ENCODE data around the gene RHOH.

RHOH gene

DNA sequence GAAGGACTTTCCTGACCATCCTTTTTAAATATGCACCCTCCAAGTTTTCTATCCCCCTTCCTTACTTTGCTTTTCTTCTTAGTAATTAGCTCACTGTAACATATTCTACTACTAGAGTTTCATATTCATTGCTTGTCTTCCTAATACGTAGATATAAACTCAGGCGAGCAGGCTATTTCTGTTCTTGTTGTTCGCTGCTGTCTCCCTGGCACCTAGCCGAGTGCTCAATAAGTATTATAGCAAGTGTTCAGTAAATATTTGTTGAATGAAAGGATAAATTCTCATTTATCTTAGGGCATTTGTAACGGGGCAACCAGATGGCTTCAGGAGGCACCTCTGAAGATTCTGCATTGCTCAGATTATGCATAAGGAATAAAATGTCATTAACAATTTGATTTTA lies 6.8 kb upstream of the RHOH start:
- no peak for DNase-seq (ENCODE audit: low spot score)

- DNase-seq (ENCODE audit: low spot score), result no peak
These were observed 6.4 kb upstream of the RHOH start for GRCh38 chr4:40190465-40190864.

DNA sequence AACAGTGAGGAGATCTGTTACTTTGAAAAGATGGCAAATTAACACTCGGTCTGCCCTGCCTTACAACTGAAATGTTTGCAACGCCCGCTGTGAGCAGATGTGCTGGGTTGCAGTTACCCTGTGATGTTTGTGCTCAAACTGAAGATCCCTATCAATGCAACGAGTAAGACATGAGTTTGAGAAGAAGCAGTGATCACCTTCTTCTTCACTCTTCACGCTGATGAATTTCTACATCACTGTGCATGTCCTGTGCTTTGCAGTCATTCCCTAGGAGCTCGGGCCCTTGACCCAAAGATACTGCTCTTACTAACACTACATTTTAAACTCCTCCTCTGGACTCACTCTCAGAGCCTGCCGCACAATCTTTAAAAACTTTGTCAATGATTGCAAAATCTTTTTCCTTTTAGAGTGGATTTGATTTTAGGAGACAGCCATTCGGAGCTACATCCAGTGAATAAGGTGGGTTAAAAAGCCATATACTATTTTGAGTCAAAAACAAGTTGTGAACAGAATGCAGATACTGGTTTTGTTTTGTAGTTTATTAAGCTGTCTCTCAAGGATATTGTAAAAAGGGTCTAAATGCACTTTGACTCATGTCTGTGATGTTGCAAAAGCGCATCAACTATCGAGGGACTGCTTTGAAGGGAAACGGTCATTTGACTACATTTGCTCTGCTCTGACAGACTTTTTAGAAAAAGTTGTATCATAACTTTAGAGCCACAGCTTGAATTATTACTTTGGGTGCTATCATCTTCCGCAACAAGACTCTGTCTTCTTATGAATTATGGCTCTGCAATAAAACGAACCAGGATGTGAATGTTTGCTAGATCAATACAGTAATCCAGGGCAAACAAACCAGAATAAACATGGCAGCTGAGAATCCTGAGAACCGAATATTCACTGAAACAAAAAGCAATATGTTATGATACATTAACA lies 5.7 kb upstream of the RHOH start:
- no peak for DNase-seq (ENCODE audit: low spot score)

- no peak for DNase-seq (ENCODE audit: low spot score)
These were observed 4.5 kb upstream of the RHOH start for GRCh38 chr4:40192114-40193015.

DNA sequence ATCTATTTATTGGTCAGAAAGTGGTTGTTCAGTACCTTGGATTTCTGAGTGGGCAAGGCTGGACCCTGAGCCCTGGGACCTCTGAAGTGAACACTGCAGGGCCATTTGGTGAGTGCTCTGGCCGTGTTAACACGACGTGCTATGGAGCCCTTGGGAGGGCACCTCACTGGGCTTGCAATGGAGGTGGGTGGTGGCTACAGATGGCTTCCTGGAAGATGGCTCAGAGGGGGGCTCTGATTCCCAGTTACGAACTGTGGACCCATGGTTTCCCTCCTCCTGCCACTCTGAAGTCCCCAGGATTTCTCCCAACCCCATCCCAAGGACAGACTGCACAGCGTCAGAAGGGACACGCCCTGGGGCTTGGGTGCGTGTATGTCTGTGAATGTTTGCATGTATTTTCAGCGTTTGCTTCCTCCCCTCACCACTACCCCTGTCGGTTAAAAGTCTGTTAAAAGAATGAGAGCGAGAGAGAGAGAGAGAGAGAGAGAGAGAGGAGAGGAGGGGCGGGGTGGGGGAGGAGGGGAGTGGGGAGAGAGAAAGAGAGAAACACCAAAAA lies 3.7 kb upstream of the RHOH start:
- DNase-seq (ENCODE audit: low spot score), result no peak

GRCh38 chr4:40193578-40193977 lies 3.3 kb upstream of the RHOH start:
- no peak for DNase-seq (ENCODE audit: low spot score)

- DNase-seq (ENCODE audit: low spot score), result no peak
These were observed 2.1 kb upstream of the RHOH start for GRCh38 chr4:40194602-40195161.

DNA sequence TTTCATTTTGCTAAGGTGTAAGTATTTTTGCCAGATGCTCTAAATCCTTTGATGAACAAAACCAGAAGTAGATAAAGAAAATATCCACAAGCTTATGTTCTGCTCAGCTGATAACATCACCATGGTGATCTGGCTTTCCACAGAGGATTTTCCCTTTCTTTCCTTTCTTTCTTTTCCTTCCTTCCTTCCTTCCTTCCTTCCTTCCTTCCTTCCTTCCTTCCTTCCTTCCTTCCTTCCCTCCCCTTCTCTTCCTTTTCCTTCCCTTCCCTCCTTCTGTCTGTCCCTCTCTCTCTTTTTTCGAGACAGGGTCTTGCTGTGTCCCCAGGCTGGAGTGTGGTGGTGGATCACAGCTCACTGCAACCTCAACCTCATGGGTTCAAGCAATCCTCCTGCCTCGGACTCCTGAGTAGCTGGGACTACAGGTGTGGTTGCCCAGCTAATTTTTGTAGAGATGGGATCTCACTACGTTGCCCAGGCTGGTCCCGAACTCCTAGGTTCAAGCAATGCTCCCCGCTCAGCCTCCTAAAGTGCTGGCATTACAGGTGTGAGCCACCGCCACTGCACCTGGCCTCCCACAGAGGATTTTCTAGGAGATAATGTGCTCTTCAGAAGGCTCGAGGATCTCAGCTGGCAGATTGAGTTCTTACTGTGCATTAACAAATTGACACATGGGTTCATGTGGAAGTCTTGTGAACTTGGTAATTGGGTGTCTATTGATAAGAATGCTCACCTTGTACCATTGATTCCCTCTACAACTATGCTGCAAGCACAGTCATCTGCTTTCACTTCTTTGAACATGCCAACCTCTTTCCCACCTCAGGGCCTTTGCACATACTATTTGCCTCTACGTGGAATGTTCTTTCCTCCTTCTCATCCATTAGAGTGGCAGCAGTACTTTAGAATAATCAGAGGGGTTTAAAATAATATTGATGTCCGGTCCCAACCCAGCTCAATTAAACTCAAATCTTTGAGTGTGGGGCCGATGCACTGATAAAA lies 1.4 kb upstream of the RHOH start:
- no peak for DNase-seq (ENCODE audit: low spot score)

DNA sequence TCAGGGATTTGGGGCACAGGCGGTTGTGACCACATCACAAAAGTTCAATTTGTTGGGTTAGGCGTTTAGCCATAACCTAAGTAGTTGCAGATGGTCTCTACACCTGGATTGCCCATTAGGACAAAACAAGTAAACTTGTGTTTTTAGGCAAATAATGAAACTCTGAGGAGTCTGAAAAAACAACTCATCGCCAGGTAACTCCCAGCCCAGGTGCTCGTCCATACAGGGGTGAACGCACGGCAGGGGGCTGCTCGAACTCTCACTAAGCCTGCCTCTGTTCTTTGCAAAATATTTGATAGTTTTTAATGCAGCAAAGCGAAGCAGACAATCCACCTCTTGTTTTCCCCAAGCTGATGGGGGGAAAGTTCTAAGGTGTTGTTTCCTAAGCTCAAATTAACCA lies 559 bp upstream of the RHOH start:
- DNase-seq (ENCODE audit: low spot score), result no peak

- DNase-seq (ENCODE audit: low spot score), result no peak
These were observed 1.3 kb downstream of the RHOH start for GRCh38 chr4:40197879-40198689.

DNA sequence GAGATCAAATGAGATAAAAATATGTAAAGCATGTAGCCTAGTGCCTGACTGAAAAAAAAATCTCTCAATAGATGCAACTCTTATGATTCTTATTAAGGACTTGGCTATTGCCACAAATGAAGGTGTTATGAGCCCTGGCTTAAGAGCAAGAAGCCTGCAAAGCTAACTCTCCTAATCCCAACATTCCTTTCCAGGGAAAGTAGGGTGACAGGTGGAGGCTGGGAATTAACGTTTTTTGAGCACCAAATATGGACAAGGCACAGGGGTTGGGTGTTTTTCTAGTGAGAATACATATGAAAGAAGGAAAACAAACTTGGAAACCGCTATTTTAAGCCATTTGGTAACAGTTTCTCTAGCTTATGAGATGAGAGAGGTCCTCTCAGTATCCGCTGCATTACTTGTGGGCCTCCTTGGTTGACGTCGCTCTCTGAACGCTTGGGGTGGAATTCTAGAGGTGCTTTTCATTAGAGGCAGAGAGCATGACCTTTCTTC lies 2.4 kb downstream of the RHOH start:
- no peak for DNase-seq (ENCODE audit: low spot score)

DNA sequence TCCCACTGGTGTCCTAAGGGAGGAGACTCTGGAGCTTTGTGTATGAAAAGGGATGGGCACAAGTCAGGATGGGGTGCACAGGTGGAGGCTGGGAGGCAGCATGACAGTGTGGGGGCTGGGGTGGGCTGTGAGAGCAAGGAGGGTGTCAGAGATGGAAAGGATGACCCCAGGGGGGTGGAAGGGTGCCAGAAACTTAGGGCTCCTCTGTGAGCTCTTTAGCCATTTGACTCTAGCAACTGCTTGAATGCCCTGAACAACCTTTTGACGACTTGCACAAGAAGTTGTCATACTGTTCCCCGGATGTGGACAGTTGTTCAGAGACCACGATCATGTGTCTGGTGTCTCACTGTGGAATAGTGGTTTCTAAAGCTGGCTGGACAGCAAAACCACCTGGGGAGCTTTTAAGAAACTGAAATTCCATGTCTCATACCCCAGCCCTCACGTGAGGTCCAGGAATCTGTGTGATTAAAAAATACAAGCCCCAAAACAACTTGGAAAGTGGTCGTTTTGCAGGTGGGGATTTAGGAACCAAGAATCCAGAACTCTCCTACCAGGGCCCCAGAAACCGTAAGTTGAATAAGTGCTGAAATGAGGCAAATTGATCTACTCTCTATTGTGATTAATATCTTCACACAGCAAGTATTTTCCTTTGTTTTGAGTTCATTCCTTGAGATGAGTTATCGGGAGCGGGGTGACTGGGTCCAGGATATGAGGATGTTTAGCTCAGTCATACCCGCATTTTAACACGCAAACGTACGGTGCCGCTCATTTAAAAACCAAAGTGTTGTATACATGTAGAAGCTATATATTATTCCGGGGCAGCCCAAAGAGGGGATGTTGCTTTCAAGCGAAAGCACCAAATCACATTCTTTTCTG lies 3.4 kb downstream of the RHOH start:
- no peak for DNase-seq (ENCODE audit: low spot score)

DNA sequence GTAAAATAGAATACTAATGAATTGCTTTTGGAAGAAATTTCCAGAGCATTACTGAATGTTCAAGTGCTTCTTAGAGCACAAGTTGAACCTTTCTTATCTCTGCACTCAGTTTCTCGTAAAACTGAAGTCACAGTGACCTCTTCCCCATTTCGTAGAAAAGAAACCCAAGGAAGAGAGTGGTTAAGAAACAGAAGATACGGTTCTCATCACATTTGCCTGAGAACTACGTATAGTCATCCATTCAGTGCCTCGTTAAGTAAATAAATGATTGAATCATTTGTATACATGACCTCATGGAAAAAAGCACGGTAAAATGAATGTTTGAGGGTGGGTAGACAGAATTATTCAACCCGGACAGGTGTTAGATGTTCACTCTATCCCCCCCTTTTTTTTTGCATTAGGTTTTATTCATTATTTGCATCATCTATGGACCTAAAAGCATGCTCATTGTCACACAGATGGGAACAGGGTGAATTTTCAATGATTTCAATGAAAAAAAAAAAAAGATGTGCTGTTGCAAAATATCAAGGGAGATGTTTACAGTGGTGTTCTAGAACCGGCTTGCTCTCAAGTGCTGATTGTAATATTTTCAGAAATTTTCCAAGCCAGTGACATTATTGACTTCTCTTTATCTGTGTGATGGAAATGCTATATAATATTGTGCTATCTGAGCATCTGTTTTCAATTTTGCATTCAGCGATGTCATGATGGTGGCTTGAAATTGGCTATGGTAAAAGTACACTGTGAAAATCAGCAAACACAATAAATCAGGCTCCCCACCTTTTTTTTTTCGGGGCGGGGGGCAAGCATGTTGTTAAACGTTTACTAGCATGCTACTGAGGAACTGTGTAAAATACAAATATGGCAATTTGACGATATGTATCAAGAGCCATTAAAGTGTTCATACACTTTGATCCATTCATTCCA lies 4.3 kb downstream of the RHOH start:
- DNase-seq (ENCODE audit: low spot score), result no peak

DNA sequence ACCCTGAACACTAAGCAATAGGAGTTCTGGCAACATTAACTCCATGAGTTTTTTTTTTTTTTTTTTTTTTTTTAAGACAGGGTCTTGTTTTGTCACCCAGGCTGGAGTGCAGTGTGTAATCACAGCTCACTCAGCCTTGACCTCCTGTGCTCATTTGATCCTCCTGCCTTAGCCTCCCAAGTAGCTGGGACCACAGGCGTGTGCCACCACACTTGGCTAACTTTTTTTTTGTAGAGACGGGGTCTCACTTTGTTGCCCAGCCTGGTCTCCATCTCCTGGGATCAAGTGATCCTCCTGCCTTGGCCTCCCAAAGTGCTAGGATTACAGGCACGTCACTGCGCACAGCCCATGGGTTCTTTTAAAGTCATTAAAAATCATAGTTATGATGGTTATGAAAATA lies 5.1 kb downstream of the RHOH start:
- no peak for DNase-seq (ENCODE audit: low spot score)

- DNase-seq (ENCODE audit: low spot score), result no peak
These were observed 5.6 kb downstream of the RHOH start for GRCh38 chr4:40202474-40202873.

GRCh38 chr4:40204507-40205258 lies 7.9 kb downstream of the RHOH start:
- no peak for DNase-seq (ENCODE audit: low spot score)

Data from GM03348 (cell line).